A673 (cell line): ENCODE results near the gene RELT.

Source experiments
- EZH2 ChIP-seq: fragments of 200-600 bp; sonication (generic); IDR thresholded peaks from 2 replicates; pipeline ENCODE4 v1.6.1; 2017; ENCODE audit warnings: borderline replicate concordance, low read depth, mild to moderate bottlenecking, mixed read lengths, antibody characterized with exemption, low read length; ENCODE audit not compliant: poor library complexity, severe bottlenecking
- TF ChIP-seq, protein P1 (sequence below): fragments of 300-800, 200-600 bp; sonication (generic); conservative IDR thresholded peaks from 2 replicates; pipeline ENCODE4 v1.5.1; 2017; ENCODE audit warnings: low read depth, mild to moderate bottlenecking, antibody characterized with exemption, low read length, moderate library complexity, mixed read lengths

DNA sequence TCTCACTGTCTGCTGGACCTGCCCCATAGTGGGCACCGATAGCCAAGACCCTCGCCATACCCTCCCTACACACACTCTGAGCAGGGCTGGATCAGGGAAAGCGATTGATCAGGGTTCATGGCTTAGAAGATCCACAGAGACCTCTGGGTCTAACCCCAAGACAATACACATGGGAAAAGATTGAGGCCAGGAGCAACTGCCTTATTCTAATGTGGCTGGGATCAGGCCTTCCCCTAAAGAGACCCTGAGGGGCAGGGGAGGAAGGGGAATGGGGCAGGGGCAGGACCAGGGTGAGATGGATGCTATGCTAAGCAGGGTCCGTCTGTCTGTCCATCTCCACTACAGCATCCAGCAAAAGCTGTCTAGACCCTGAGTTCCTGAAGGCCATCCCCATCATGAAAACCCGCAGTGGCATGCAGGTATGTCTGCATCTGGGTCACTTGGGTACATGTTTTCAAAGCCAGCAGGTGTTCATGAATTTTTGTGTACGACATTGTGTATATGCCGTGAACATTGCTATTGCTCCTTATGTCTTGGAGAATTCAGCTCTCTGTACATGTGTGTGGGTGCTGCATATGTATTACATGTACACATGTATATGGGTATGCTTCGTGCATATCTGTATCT, 15.3 kb upstream of the RELT start:
- TF ChIP-seq, protein P1, sequence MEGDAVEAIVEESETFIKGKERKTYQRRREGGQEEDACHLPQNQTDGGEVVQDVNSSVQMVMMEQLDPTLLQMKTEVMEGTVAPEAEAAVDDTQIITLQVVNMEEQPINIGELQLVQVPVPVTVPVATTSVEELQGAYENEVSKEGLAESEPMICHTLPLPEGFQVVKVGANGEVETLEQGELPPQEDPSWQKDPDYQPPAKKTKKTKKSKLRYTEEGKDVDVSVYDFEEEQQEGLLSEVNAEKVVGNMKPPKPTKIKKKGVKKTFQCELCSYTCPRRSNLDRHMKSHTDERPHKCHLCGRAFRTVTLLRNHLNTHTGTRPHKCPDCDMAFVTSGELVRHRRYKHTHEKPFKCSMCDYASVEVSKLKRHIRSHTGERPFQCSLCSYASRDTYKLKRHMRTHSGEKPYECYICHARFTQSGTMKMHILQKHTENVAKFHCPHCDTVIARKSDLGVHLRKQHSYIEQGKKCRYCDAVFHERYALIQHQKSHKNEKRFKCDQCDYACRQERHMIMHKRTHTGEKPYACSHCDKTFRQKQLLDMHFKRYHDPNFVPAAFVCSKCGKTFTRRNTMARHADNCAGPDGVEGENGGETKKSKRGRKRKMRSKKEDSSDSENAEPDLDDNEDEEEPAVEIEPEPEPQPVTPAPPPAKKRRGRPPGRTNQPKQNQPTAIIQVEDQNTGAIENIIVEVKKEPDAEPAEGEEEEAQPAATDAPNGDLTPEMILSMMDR, result no peak
- TF ChIP-seq EZH2, result no peak
